Activated T-cell treated with anti-CD3 and anti-CD28 coated beads, Interleukin-2, amount 50 U/mL, for 72 hours (primary cell): ENCODE results near the gene RBBP5. TPM values are rescaled to one million over a fixed set of nuclear protein-coding genes. Genes with fewer than 3 reads are reported as not detected.

Experiments used
- ATAC-seq, 2 donors: fragments of 150-1000 bp; cut with Tn5 transposase; replicated peaks in 1 of 2; 2 replicates each; pipeline ENCODE4 v1.10.0; 2021; ENCODE audit warnings: moderate library complexity in 2 of 2, mild to moderate bottlenecking in 1 of 2
- DNase-seq, 2 donors: peaks; one replicate each; pipeline ENCODE4 v3.0.0; 2021 to 2022; ENCODE audit warnings: mixed read lengths in 1 of 2
- H3K27ac Mint-ChIP-seq: one replicate; pipeline ENCODE4 v1.8.0; 2022; ENCODE audit warnings: mild to moderate bottlenecking, moderate library complexity, mixed read lengths
- H3K27me3 Mint-ChIP-seq: one replicate; pipeline ENCODE4 v1.8.0; 2022; ENCODE audit warnings: low read depth, mixed read lengths
- H3K36me3 Mint-ChIP-seq, 2 donors: one replicate each; pipeline ENCODE4 v1.8.0; 2022; ENCODE audit warnings: mixed read lengths in 2 of 2, mild to moderate bottlenecking in 1 of 2; ENCODE audit not compliant: insufficient read depth in 2 of 2
- H3K4me1 Mint-ChIP-seq: one replicate; pipeline ENCODE4 v1.8.0; 2022; ENCODE audit warnings: low read depth, mixed read lengths
- H3K4me3 Mint-ChIP-seq, 2 donors: one replicate each; pipeline ENCODE4 v1.8.0; 2022; ENCODE audit warnings: mild to moderate bottlenecking in 2 of 2, mixed read lengths in 2 of 2, moderate library complexity in 2 of 2
- H3K9me3 Mint-ChIP-seq, 2 donors: one replicate each; pipeline ENCODE4 v1.8.0; 2022; ENCODE audit warnings: mixed read lengths in 2 of 2
- total RNA-seq, 2 donors: library from RNA; stranded (reverse); gene quantifications; one replicate each; pipeline ENCODE4 v1.2.3, GENCODE V29; 2022

Gene RBBP5
- total RNA-seq, 2 donors from 2014 or later, result 19.9 to 28.4 TPM

- no peak for DNase-seq
- no peaks in the 10 kb centered on the region for H3K4me1 Mint-ChIP-seq
- no peak overlapping the region for H3K4me3 Mint-ChIP-seq
- ATAC-seq, result no peak
- no peaks in the 10 kb centered on the region for H3K36me3 Mint-ChIP-seq
- H3K27me3 Mint-ChIP-seq, result peaks cover 37% of the 10 kb centered on the region
- no peaks in the 10 kb centered on the region for H3K9me3 Mint-ChIP-seq
- no peak overlapping the region for H3K27ac Mint-ChIP-seq
Measured at GRCh38 chr1:205041998-205042910, 79.5 kb downstream of the RBBP5 start.

GRCh38 chr1:205041001-205041715 lies 80.6 kb downstream of the RBBP5 start:
- Mint-ChIP-seq H3K27ac (no peak overlapping the region), H3K4me3 (no peak overlapping the region), H3K4me1 (no peaks in the 10 kb centered on the region), H3K9me3 (no peaks in the 10 kb centered on the region), H3K27me3 (peaks cover 37% of the 10 kb centered on the region), H3K36me3 (no peaks in the 10 kb centered on the region)
- no peak for ATAC-seq
- DNase-seq, result no peak

- no peaks in the 10 kb centered on the region for H3K36me3 Mint-ChIP-seq
- H3K4me3 Mint-ChIP-seq, result no peak overlapping the region
- ATAC-seq (no peak), DNase-seq (no peak)
- no peaks in the 10 kb centered on the region for H3K4me1 Mint-ChIP-seq
- H3K27me3 Mint-ChIP-seq, result peaks cover 14% of the 10 kb centered on the region
- H3K9me3 Mint-ChIP-seq, result no peaks in the 10 kb centered on the region
- no peak overlapping the region for H3K27ac Mint-ChIP-seq
Measured at GRCh38 chr1:205038132-205038786, 83.5 kb downstream of the RBBP5 start.

GRCh38 chr1:205037539-205037938 lies 84.2 kb downstream of the RBBP5 start:
- no peaks in the 10 kb centered on the region for H3K9me3 Mint-ChIP-seq
- H3K27ac Mint-ChIP-seq, result no peak overlapping the region
- no peaks in the 10 kb centered on the region for H3K36me3 Mint-ChIP-seq
- ATAC-seq, result no peak
- peaks cover 14% of the 10 kb centered on the region for H3K27me3 Mint-ChIP-seq
- no peak for DNase-seq
- no peaks in the 10 kb centered on the region for H3K4me1 Mint-ChIP-seq
- no peak overlapping the region for H3K4me3 Mint-ChIP-seq

Other genes with a start within 250 kb of the RBBP5 start
- gene CNTN2, start 78.8 kb downstream of the RBBP5 start, total RNA-seq, result not detected
- 1 to 10 TPM; 5.2 to 6.1 TPM for gene TMEM81, start 37.5 kb downstream of the RBBP5 start, total RNA-seq
- 10 to 100 TPM in 1 of 2 donors, 1 to 10 TPM in 1; 9.8 to 10.7 TPM for gene DSTYK, start 89.7 kb upstream of the RBBP5 start, total RNA-seq
- 1 to 10 TPM; 4.5 to 5.8 TPM for gene TMCC2, start 106.0 kb upstream of the RBBP5 start, total RNA-seq
- 1 to 10 TPM; 5.4 to 5.7 TPM for gene NUAK2, start 199.8 kb upstream of the RBBP5 start, total RNA-seq
- gene KLHDC8A, start 234.9 kb upstream of the RBBP5 start, total RNA-seq, result not detected